GM18867 (cell line): ENCODE data around the gene USP4.
"Not testable (repeated sequence)": the region's sequence is repeated elsewhere in the genome, so short reads cannot be mapped to it uniquely, and the experiment has no call there.

Source experiments
- ATAC-seq: cut with Tn5 transposase; IDR thresholded peaks from one replicate; pipeline ENCODE4 v1.9.1; 2021; ENCODE audit warnings: mild to moderate bottlenecking, moderate library complexity; ENCODE audit not compliant: unreplicated experiment

Gene USP4

DNA sequence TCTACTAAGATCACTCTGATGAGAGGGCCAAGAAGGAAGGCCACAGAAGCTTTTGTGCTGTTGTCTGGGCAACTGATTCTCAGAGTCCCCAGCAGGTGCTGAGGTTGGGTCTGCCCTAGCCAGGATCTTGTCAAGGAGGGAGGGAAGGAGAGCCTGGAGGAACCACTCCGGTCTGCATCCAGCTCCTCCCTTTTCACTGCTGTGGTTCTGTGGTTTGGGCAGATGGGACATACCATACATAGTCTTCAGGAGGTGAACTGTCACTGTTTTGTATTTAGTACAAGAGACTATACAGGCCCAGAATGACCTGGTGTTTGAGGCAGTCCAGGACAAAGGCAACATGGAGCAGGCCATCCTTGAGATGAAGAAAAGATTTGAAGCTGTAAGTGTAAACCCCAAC lies 84.7 kb downstream of the USP4 start:
- ATAC-seq: no peak

DNA sequence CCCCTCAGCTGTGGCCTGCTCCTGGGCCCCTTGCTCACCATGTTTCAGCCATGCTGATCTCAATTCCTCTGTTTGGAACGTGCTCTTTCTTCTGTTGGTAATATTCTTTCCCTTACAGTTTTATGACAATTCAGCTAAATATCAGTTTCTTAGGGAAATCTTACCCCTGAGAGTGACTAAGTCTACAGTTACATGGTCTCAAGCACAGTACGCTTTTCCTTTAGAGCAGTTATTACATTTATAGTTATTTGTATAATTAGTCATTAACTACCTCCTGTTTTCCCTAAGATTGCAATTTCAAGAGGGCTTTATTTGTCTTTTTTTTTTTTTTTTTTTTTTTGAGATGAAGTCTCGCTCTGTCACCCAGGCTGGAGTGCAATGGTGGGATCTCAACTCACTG lies 86.3 kb downstream of the USP4 start:
- ATAC-seq: no peak

DNA sequence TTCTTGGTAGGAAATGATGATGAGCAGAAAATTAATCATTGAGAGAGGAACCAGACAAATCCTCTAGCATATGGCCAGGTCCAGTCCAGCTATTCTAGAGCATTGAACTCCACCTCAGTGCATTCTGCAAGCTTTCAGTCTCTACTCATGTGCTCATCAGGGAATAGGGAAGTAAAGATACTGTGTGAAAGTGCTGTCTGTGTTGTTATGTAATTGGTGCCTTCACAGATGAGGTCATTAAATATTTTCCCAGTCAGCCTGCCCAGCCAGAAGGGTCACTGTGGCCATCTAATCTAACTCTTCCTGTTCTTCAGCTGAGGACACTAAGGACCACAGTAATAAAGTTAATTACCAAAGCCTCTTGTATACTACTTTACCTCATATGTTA lies 91.0 kb downstream of the USP4 start:
- ATAC-seq: no peak

DNA sequence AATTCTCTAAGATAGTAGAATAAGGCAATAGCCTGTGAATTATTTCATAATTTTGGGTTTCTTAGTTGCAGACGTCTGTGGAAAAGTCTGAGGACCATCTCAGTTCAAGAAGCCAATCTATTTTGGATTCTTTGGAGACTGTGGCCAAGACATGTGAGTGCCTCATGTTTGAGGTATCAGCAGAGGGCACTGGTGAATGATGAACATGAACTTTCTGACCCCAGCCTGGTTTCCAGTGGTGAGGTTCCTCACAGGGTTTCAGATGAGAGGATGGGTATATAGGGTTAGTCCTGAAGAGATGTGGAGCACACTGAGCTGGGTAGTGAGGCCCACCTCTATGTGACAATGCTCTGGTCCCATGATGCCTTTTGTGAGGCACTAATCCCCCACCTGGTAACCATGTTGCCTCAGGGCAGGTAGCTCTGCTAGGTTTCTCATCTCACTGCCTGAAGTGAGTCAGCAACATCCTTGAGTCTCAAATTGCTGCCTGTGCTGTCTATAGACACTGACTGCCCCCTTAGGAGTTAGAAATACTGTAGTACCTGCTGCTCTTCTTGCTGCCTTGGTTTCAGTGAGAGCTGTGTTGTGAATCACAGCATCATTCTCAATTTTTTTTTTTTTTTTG lies 95.2 kb downstream of the USP4 start:
- ATAC-seq: no peak

DNA sequence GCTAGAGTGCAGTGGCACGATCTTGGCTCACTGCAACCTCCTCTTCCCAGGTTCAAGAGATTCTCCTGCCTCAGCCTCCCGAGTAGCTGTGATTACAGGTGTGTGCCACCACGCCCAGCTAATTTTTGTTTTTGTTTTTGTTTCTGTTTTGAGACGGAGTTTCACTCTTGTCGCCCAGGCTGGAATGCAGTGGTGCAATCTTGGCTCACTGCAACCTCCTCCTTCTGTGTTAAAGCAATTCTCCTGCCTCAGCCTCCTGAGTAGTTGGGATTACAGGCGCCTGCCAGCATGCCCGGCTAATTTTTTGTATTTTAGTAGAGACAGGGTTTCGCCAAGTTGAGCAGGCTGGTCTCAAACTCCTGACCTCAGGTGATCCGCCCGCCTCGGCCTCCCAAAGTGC lies 99.8 kb downstream of the USP4 start:
- not testable (repeated sequence) for ATAC-seq

DNA sequence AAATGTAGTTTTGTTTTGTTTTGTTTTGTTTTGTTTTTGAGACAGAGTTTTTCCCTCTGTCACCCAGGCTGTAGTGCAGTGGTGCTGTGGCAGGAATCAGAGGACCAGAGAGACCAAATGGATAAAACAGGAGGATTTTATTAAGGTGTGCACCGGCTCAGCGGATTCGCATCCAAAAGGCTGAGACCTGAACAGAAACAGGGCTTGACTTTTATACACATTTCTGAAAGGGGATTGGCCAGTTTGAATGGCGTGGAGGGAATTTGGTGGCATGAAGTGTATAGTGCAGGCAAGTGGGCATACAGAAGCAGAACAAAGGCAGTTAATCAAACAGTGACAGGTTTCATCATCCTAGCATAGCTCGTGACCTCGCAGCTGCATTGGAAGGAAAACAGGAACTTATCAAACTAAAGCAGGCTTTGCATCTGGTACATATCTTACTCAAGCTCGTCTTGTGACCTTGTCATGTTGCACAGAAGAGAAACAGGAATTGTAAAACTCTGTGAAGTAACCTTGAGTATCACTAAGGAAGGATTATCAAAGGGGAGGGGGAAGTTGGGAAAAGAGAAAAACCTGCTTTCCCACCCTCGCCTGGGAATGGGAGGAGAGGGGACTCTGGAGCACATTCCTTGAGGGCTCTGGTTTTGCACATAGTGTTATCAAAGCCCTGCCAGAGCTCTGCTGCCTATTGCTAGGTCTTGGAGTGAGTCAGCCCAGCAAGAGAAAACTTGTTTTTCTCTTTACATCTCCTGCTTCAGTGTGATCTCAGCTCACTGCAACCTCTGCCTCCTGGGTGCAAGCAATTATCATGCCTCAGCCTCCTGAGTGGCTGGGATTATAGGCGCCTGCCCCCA lies 101.4 kb downstream of the USP4 start:
- no peak for ATAC-seq

GRCh38 chr3:49237344-49237743 lies 102.5 kb downstream of the USP4 start:
- no peak for ATAC-seq

- no peak for ATAC-seq
Observed at GRCh38 chr3:49236226-49236625, 103.6 kb downstream of the USP4 start.

- not testable (repeated sequence) for ATAC-seq
Observed at GRCh38 chr3:49228817-49229216, 111.0 kb downstream of the USP4 start.
